H1 (cell line): ENCODE data around the gene KISS1. TPM values are rescaled to one million over a fixed set of nuclear protein-coding genes. Genes with fewer than 3 reads are reported as not detected.

ENCODE experiments used
- CTCF ChIA-PET: fragments of 300-600 bp; sonication (Branson Sonifier 250); formaldehyde crosslinking; loops from one replicate; lab custom pipeline; 2021; ENCODE audit not compliant: partially characterized antibody; lab: Charles Lee
- POLR2A ChIA-PET: fragments of 300-600 bp; sonication (Branson Sonifier 250); formaldehyde crosslinking; loops from one replicate; lab custom pipeline; 2021; ENCODE audit warnings: inconsistent platforms; ENCODE audit not compliant: partially characterized antibody; lab: Charles Lee
- DNase-seq, 2 experiments: peaks; one replicate each; pipeline versions ENCODE4 v3.0.0 to v3.0.0-alpha.2; 2010 to 2022; ENCODE audit warnings: low spot score in 2 of 2, low read depth in 1 of 2, mixed read lengths in 1 of 2
- FAIRE-seq: peaks from 2 replicates; lab custom pipeline; 2011; peaks lifted over from hg19 to GRCh38; lab: Jason Lieb, UNC
- H2AFZ ChIP-seq: 2 replicates; pipeline ENCODE4 v1.8.1; 2012; ENCODE audit warnings: low read length, inconsistent platforms
- H2AK5ac ChIP-seq: 2 replicates; pipeline ENCODE4 v1.6.1; 2013; ENCODE audit warnings: low read depth, low read length
- H2BK120ac ChIP-seq: replicated peaks from 2 replicates; pipeline ENCODE3; 2013; ENCODE audit warnings: low read depth, low read length, inconsistent platforms
- H2BK12ac ChIP-seq: 2 replicates; pipeline ENCODE4 v1.6.1; 2013; ENCODE audit warnings: low read depth, low read length
- H2BK15ac ChIP-seq: 2 replicates; pipeline ENCODE4 v1.6.1; 2013; ENCODE audit warnings: low read length
- H2BK20ac ChIP-seq: 2 replicates; pipeline ENCODE4 v1.6.1; 2013; ENCODE audit warnings: low read length
- H2BK5ac ChIP-seq: 2 replicates; pipeline ENCODE4 v1.6.1; 2013; ENCODE audit warnings: low read depth, low read length
- H3K14ac ChIP-seq: 2 replicates; pipeline ENCODE4 v1.6.1; 2013; ENCODE audit warnings: inconsistent platforms; ENCODE audit not compliant: insufficient read length
- H3K18ac ChIP-seq: 2 replicates; pipeline ENCODE4 v1.6.1; 2013; ENCODE audit warnings: low read length; ENCODE audit errors: extremely low read depth
- H3K23ac ChIP-seq: 2 replicates; pipeline ENCODE4 v1.6.1; 2013; ENCODE audit warnings: inconsistent platforms; ENCODE audit not compliant: insufficient read length
- H3K23me2 ChIP-seq: 2 replicates; pipeline ENCODE4 v1.6.1; 2013; ENCODE audit warnings: low read depth, low read length
- H3K27ac ChIP-seq: 2 replicates; pipeline ENCODE4 v1.6.1; 2011; ENCODE audit warnings: low read depth, low read length, inconsistent platforms
- H3K27me3 ChIP-seq, 4 experiments: replicated peaks in 1 of 4; 1 replicate in 1 of 4; 2 replicates in 3 of 4; pipeline versions ENCODE4 v1.6.1 to v1.8.1; 2011 to 2013; ENCODE audit warnings: low read length in 3 of 4, mild to moderate bottlenecking in 3 of 4, inconsistent platforms in 2 of 4, mixed read lengths in 2 of 4, moderate library complexity in 1 of 4; ENCODE audit not compliant: control insufficient read depth in 3 of 4, insufficient read depth in 3 of 4; ENCODE audit errors: extremely low read depth in 1 of 4
- H3K36me3 ChIP-seq, 4 experiments: 2 replicates each; pipeline versions ENCODE4 v1.6.1 to v1.8.1; 2011 to 2013; ENCODE audit warnings: mild to moderate bottlenecking in 4 of 4, low read length in 3 of 4, moderate library complexity in 2 of 4, control low read depth in 1 of 4, inconsistent platforms in 1 of 4; ENCODE audit not compliant: insufficient read depth in 4 of 4, control insufficient read depth in 2 of 4
- H3K4ac ChIP-seq: replicated peaks from 2 replicates; pipeline ENCODE3; 2013; ENCODE audit warnings: low read length, low read depth, mixed read lengths, inconsistent platforms; ENCODE audit not compliant: insufficient read length
- H3K4me1 ChIP-seq, 4 experiments: replicated peaks in 1 of 4; 1 replicate in 1 of 4; 2 replicates in 3 of 4; pipeline versions ENCODE4 v1.6.1 to v1.8.1; 2011 to 2013; ENCODE audit warnings: low read length in 3 of 4, inconsistent platforms in 2 of 4, mixed read lengths in 1 of 4; ENCODE audit not compliant: insufficient read depth in 4 of 4, control insufficient read depth in 3 of 4
- H3K4me2 ChIP-seq, 2 experiments: 2 replicates each; pipeline versions ENCODE4 v1.6.1 to v1.8.1; 2011 to 2013; ENCODE audit warnings: low read depth in 2 of 2, low read length in 2 of 2, control low read depth in 1 of 2, inconsistent platforms in 1 of 2, mild to moderate bottlenecking in 1 of 2; ENCODE audit not compliant: insufficient read depth in 1 of 2
- H3K4me3 ChIP-seq, 4 experiments: fragments of 200-600, 300-600 bp in 1 of 4; sonication (generic), shearing (Covaris generic), sonication (Bioruptor Twin) in 1 of 4; 2 replicates each; pipeline versions ENCODE4 v1.5.1 to v1.8.1; 2011 to 2016; ENCODE audit warnings: low read length in 4 of 4, low read depth in 3 of 4, control low read depth in 2 of 4, inconsistent platforms in 2 of 4, mild to moderate bottlenecking in 2 of 4, mixed read lengths in 1 of 4, moderate library complexity in 1 of 4; ENCODE audit not compliant: insufficient read depth in 2 of 4; ENCODE audit errors: extremely low read depth in 1 of 4
- H3K56ac ChIP-seq: replicated peaks from 2 replicates; pipeline ENCODE3; 2013; ENCODE audit warnings: low read depth, mild to moderate bottlenecking, mixed read lengths, low read length, inconsistent platforms; ENCODE audit not compliant: insufficient read length
- H3K79me1 ChIP-seq: 2 replicates; pipeline ENCODE4 v1.6.1; 2013; ENCODE audit warnings: low read depth, low read length, control low read depth
- H3K79me2 ChIP-seq, 2 experiments: 2 replicates each; pipeline versions ENCODE4 v1.6.1 to v1.8.1; 2012 to 2013; ENCODE audit warnings: low read length in 2 of 2, mild to moderate bottlenecking in 2 of 2, inconsistent platforms in 1 of 2; ENCODE audit not compliant: insufficient read depth in 2 of 2, control insufficient read depth in 1 of 2
- H3K9ac ChIP-seq, 4 experiments: replicated peaks in 1 of 4; 1 replicate in 1 of 4; 2 replicates in 3 of 4; pipeline versions ENCODE4 v1.6.1 to v1.8.1; 2011 to 2013; ENCODE audit warnings: low read depth in 3 of 4, low read length in 3 of 4, control low read depth in 2 of 4, mild to moderate bottlenecking in 2 of 4, moderate library complexity in 2 of 4, inconsistent platforms in 1 of 4; ENCODE audit errors: extremely low read depth in 1 of 4
- H3K9me3 ChIP-seq, 2 experiments: 2 replicates each; pipeline versions ENCODE4 v1.6.1 to v1.8.1; 2012 to 2013; ENCODE audit warnings: mild to moderate bottlenecking in 2 of 2, moderate library complexity in 2 of 2, control low read depth in 1 of 2, inconsistent platforms in 1 of 2, low read depth in 1 of 2, low read length in 1 of 2, mixed read lengths in 1 of 2; ENCODE audit not compliant: insufficient read depth in 2 of 2
- H4K20me1 ChIP-seq, 2 experiments: replicated peaks in 1 of 2; 2 replicates each; pipeline versions ENCODE3 to v1.8.1; 2011 to 2013; ENCODE audit warnings: inconsistent platforms in 2 of 2, low read length in 2 of 2, mild to moderate bottlenecking in 1 of 2; ENCODE audit not compliant: insufficient read depth in 2 of 2, control insufficient read depth in 1 of 2
- H4K5ac ChIP-seq: 2 replicates; pipeline ENCODE4 v1.6.1; 2013; ENCODE audit warnings: low read length, low read depth, mixed read lengths, inconsistent platforms; ENCODE audit not compliant: insufficient read length
- H4K8ac ChIP-seq: 2 replicates; pipeline ENCODE4 v1.8.0; 2013; ENCODE audit warnings: mild to moderate bottlenecking, moderate library complexity, low read length, inconsistent platforms; ENCODE audit not compliant: insufficient read depth; ENCODE audit errors: extremely low read depth
- H4K91ac ChIP-seq: replicated peaks from 2 replicates; pipeline ENCODE3; 2013; ENCODE audit warnings: low read length, mixed read lengths, inconsistent platforms; ENCODE audit not compliant: insufficient read length
- ATF2 ChIP-seq: IDR thresholded peaks from 2 replicates; pipeline ENCODE4 v1.6.1; 2012; ENCODE audit warnings: low read length, inconsistent platforms
- CREB1 ChIP-seq: IDR thresholded peaks from 2 replicates; pipeline ENCODE4 v1.6.1; 2012; ENCODE audit warnings: inconsistent platforms
- E2F6 ChIP-seq: IDR thresholded peaks from 2 replicates; pipeline ENCODE4 v1.6.1; 2012; ENCODE audit warnings: inconsistent platforms
- HDAC6 ChIP-seq: IDR thresholded peaks from one replicate; pipeline ENCODE4 v1.7.1; 2012; ENCODE audit warnings: low read depth, mild to moderate bottlenecking, inconsistent platforms, low read length, moderate library complexity
- KDM1A ChIP-seq: fragments of 200-600, 300-600 bp; sonication (generic); IDR thresholded peaks from 2 replicates; pipeline ENCODE4 v1.7.1; 2016; ENCODE audit warnings: mild to moderate bottlenecking, low read length, borderline replicate concordance
- PHF8 ChIP-seq: fragments of 200-600 bp; sonication (generic); conservative IDR thresholded peaks from 2 replicates; pipeline ENCODE4 v1.7.1; 2012; ENCODE audit warnings: low read depth, mild to moderate bottlenecking, inconsistent platforms, low read length, moderate library complexity
- RBBP5 ChIP-seq: IDR thresholded peaks from 2 replicates; pipeline ENCODE4 v1.7.1; 2012; ENCODE audit warnings: low read depth, mild to moderate bottlenecking, inconsistent platforms, low read length, moderate library complexity, borderline replicate concordance
- SIX5 ChIP-seq: IDR thresholded peaks from 2 replicates; pipeline ENCODE4 v1.6.1; 2011; ENCODE audit warnings: mild to moderate bottlenecking, low read depth, low read length
- SP4 ChIP-seq: IDR thresholded peaks from 2 replicates; pipeline ENCODE4 v1.6.1; 2012; ENCODE audit warnings: low read length, inconsistent platforms
- ZNF274 ChIP-seq: IDR thresholded peaks from 2 replicates; pipeline ENCODE4 v1.7.0; 2012; ENCODE audit warnings: low read length, borderline replicate concordance; ENCODE audit errors: extremely low read depth
- WGBS, 2 experiments: shearing (Covaris generic) in 1 of 2; methylation state at CpG; one replicate each; pipeline versions ENCODE4 v1.1.6 to v1.1.7; 2013 to 2015; ENCODE audit warnings: low lambda C conversion rate in 2 of 2, mixed read lengths in 2 of 2, inconsistent platforms in 1 of 2, low coverage in 1 of 2, missing lambda C conversion rate in 1 of 2; ENCODE audit not compliant: insufficient replicate concordance in 2 of 2, insufficient coverage in 1 of 2, insufficient read length in 1 of 2; ENCODE audit errors: extremely low coverage in 1 of 2, missing lambda C conversion rate in 1 of 2; 5-methylcytosine and 5-hydroxymethylcytosine counted together
- polyA plus RNA-seq, 7 experiments: library from polyadenylated mRNA; depleted of rRNA in 3 of 7; stranded (reverse) in 5 of 7; unstranded in 2 of 7; fragments of >200 nt in 5 of 7; fragments of 200-250 nt in 2 of 7; gene quantifications; 1 replicate in 5 of 7; 2 replicates in 1 of 7; 4 replicates in 1 of 7; pipeline versions ENCODE4 v1.2.1 to v1.2.3, GENCODE V29; 2011 to 2013; ENCODE audit warnings: missing spikeins in 2 of 7, mixed read lengths in 2 of 7
- total RNA-seq: library from RNA; stranded (reverse); fragmentation: NEBNext Ultra II Directional; extraction: Animal tissue kit (Norgen Biotek cat#: 25700); gene quantifications from 2 replicates; pipeline ENCODE4 v1.2.1, GENCODE V29; 2021

KISS1 gene
- total and polyA plus RNA-seq, 2 of the 8 experiments (the other 6 are each of a cell fraction or from before 2014, with no cell fraction given): 0.71 TPM; not detected in 1

DNA sequence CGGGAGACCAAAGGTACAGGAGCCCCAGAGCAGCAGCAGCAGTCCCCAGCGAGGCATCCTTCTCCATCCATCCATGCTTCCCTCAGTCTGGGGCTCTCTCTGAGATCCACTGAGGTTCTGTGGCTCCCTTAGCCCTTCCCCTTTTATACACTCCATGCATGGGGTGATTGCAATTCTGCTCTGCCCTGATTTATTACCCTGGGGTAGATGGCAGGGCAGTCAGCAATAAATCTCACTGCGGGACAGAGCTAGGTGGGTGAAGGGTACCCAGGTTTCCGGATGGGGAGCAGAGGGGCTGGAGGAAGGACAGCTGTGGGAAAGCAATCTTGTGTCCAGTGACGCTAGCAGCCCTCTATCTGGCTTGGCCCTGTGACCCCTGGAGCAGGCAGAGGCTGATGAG is 30.1 kb downstream of the KISS1 start, which contains the start of gene REN:
REN (minus strand) TSS at position 119 of the 400 bp plus-strand sequence; CDS start at position 75, 44 bp downstream.
- TF ChIP-seq SP4 (no peak), E2F6 (no peak), CREB1 (no peak), RBBP5 (no peak), KDM1A (no peak), PHF8 (no peak), HDAC6 (no peak), ZNF274 (no peak), SIX5 (no peak), ATF2 (no peak)
- Histone ChIP-seq H3K27ac (no peak within 1 kb of the TSS), H3K18ac (no peak within 1 kb of the TSS), H3K23me2 (no peaks in the 10 kb centered on the region), H3K56ac (no peak within 1 kb of the TSS), H2AFZ (no peak within 1 kb of the TSS), H2BK12ac (no peak within 1 kb of the TSS), H2BK15ac (no peak within 1 kb of the TSS), H2AK5ac (no peak within 1 kb of the TSS), H3K4ac (no peak within 1 kb of the TSS), H2BK20ac (no peak within 1 kb of the TSS), H3K9me3 (peaks cover 18 to 22% of the 10 kb centered on the region in 2 experiments), H3K79me1 (no peaks in the 10 kb centered on the region), H3K4me1 (no peaks in the 10 kb centered on the region), H3K27me3 (no peaks in the 10 kb centered on the region), H3K4me2 (no peak within 1 kb of the TSS), H2BK120ac (no peak within 1 kb of the TSS), H4K91ac (no peak within 1 kb of the TSS), H3K4me3 (no peak within 1 kb of the TSS), H4K20me1 (no peaks in the 10 kb centered on the region), H3K79me2 (no peaks in the 10 kb centered on the region), H2BK5ac (no peak within 1 kb of the TSS), H3K23ac (no peak within 1 kb of the TSS), H3K9ac (no peak within 1 kb of the TSS), H4K8ac (no peak within 1 kb of the TSS), H3K14ac (no peak within 1 kb of the TSS), H3K36me3 (no peaks in the 10 kb centered on the region; a peak in 1 of 8 replicates), H4K5ac (no peak within 1 kb of the TSS)
- FAIRE-seq (no peak), DNase-seq (no peak)
- CTCF ChIA-PET: interaction anchor here (0.8 to 18.7 kb wide), 13 partner anchors 11 to 232 kb away, joined by 3 to 360 read pairs (median 6); partner anchors contain the start of genes GOLT1A and KISS1
- WGBS, 2 experiments: 82% methylated on average over 5 of the region's 5 CpGs; no CpG with 5 or more reads in 1 of the 2 experiments
- POLR2A ChIA-PET: interaction anchor here (1.0 kb wide), 1 partner anchor 297 kb away, joined by 3 read pairs; no protein-coding TSS in a partner anchor
